Measurements from ENCODE around the gene ARHGEF25.
"Not testable (repeated sequence)": the region's sequence is repeated elsewhere in the genome, so short reads cannot be mapped to it uniquely, and the experiment has no call there.

ARHGEF25 gene

GRCh38 chr12:57631566-57632072, 20.4 kb downstream of the ARHGEF25 start:
- no peak overlapping the region for H3K4me3 ChIP-seq (ENCODE audit: low read length)
- no peak for TF ChIP-seq CTCF (IDR thresholded peaks at IDR 0.05; ENCODE audit: insufficient read depth, low read depth, low read length, missing control alignments)
- DNase-seq (ENCODE audit: low read depth), result no peak

- no peak for DNase-seq (ENCODE audit: low read depth)
- H3K4me3 ChIP-seq (ENCODE audit: low read length), result peak overlapping the region; percentile 24
- TF ChIP-seq CTCF (IDR thresholded peaks at IDR 0.05; ENCODE audit: insufficient read depth, low read depth, low read length, missing control alignments), result no peak
Measured at GRCh38 chr12:57632073-57632957, 21.1 kb downstream of the ARHGEF25 start.

GRCh38 chr12:57632958-57633840, 22.0 kb downstream of the ARHGEF25 start, which contains the start of gene B4GALNT1:
TSS of gene B4GALNT1 (minus strand) at chr12:57633201. CDS start at chr12:57632132, 1,069 bp downstream.
- TF ChIP-seq CTCF (IDR thresholded peaks at IDR 0.05; ENCODE audit: insufficient read depth, low read depth, low read length, missing control alignments), result peak; percentile 68
- H3K4me3 ChIP-seq (ENCODE audit: low read length), result peak within 1 kb of the TSS; percentile 24
- peak; percentile 60 for DNase-seq (ENCODE audit: low read depth)

GRCh38 chr12:57636731-57637130, 25.5 kb downstream of the ARHGEF25 start:
- not testable (repeated sequence) for DNase-seq (ENCODE audit: low read depth); H3K4me3 ChIP-seq (ENCODE audit: low read length)

DNA sequence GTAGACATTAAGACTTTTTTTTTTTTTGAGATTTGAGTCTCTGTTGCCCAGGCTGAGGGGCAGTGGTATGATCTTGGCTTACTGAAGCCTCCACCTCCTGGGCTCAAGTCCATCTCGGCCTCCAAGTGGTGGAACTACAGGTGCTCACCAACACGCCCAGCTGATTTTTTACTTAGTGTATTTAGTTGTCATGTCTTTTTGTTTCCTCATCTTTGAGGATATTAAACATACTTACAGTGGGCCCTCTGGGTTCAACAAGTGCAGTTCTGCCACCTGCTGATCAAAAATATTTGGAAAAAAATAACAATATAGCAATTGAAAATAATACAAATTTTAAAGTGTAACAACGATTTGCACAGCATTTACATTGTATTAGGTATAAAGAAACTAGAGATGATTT, 26.1 kb downstream of the ARHGEF25 start:
- no peak for DNase-seq (ENCODE audit: low read depth)
- TF ChIP-seq CTCF (IDR thresholded peaks at IDR 0.05; ENCODE audit: insufficient read depth, low read depth, low read length, missing control alignments), result no peak
- no peak overlapping the region for H3K4me3 ChIP-seq (ENCODE audit: low read length)

DNA sequence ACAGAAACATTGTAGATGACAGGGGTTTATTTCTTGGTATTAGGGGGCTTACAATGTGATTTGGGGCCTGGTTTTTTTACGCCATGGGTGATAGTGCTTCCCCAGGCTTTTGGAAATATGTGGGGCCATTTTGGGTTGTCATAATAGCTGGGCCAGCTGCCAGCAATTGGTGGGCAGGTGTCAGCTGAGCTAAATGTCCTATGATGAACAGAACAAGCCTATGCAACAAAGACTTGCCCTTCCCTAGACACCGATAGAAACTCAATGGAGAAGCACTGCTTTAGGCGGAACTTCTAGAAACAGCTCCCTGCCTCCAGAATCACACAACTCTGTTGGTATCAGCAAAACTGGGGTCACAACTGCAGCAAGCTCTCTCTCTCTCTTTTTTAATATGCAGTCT, 26.9 kb downstream of the ARHGEF25 start:
- H3K4me3 ChIP-seq (ENCODE audit: low read length), result no peak overlapping the region
- TF ChIP-seq CTCF (IDR thresholded peaks at IDR 0.05; ENCODE audit: insufficient read depth, low read depth, low read length, missing control alignments), result no peak
- no peak for DNase-seq (ENCODE audit: low read depth)
